GM12878 (cell line): ENCODE results near the gene MT1G. TPM values are rescaled to one million over a fixed set of nuclear protein-coding genes. Genes with fewer than 3 reads are reported as not detected.

Source experiments
- ATAC-seq: fragments of 200-7000 bp; cut with Tn5 transposase; 3 replicates; pipeline ENCODE4 v1.9.1; 2020; ENCODE audit warnings: mild to moderate bottlenecking, moderate library complexity
- BruUV-seq: library from RNA; stranded (reverse); fragments of 400-500 nt; replicated peaks from 2 replicates; lab custom pipeline; 2021; lab: Mats Ljungman, UMichigan
- CTCF ChIA-PET: fragments of 300-600 bp; sonication (Branson Sonifier 250); formaldehyde crosslinking; extraction: SDS; loops from one replicate; lab custom pipeline; 2021; ENCODE audit warnings: inconsistent platforms; lab: Yijun Ruan, JAX
- POLR2A ChIA-PET: fragments of 350-600 bp; formaldehyde crosslinking; extraction: SDS; loops from one replicate; lab custom pipeline; 2021; ENCODE audit warnings: inconsistent platforms; lab: Charles Lee
- RAD21 ChIA-PET: fragments of 300-600 bp; sonication (Branson Sonifier 250); formaldehyde crosslinking; loops from one replicate; lab custom pipeline; 2023; ENCODE audit warnings: antibody characterized with exemption; ENCODE audit not compliant: unreplicated experiment; lab: Charles Lee
- SMC1A ChIA-PET: fragments of 300-600 bp; sonication (Branson Sonifier 250); formaldehyde crosslinking; loops from one replicate; lab custom pipeline; 2023; ENCODE audit not compliant: unreplicated experiment, uncharacterized antibody; lab: Charles Lee
- DNase-seq: peaks from one replicate; pipeline ENCODE4 v3.0.0-alpha.2; 2011; ENCODE audit warnings: low read depth, low spot score
- FAIRE-seq: peaks from 3 replicates; lab custom pipeline; 2011; peaks lifted over from hg19 to GRCh38; lab: Jason Lieb, UNC
- H2AFZ ChIP-seq: 2 replicates; pipeline ENCODE4 v1.6.0; 2011; ENCODE audit warnings: low read depth, low read length, control low read depth; ENCODE audit not compliant: control insufficient read depth
- H3K27ac ChIP-seq: 2 replicates; pipeline ENCODE4 v1.5.1; 2011; ENCODE audit warnings: control low read depth; ENCODE audit not compliant: control insufficient read depth, insufficient read depth
- H3K27me3 ChIP-seq, 2 experiments: replicated peaks in 1 of 2; 2 replicates each; pipeline versions ENCODE4 v1.6.0 to v1.6.1; 2011; ENCODE audit warnings: low read length in 1 of 2; ENCODE audit not compliant: control insufficient read depth in 2 of 2, insufficient read depth in 2 of 2
- H3K36me3 ChIP-seq, 2 experiments: 2 replicates each; pipeline ENCODE4 v1.5.1; 2011; ENCODE audit warnings: low read length in 1 of 2; ENCODE audit not compliant: control insufficient read depth in 2 of 2, insufficient read depth in 2 of 2
- H3K4me1 ChIP-seq: 2 replicates; pipeline ENCODE4 v1.6.1; 2011; ENCODE audit warnings: mild to moderate bottlenecking, low read length, moderate library complexity, mixed read lengths; ENCODE audit not compliant: control insufficient read depth, insufficient read depth
- H3K4me2 ChIP-seq: 2 replicates; pipeline ENCODE4 v1.6.0; 2011; ENCODE audit warnings: control low read depth; ENCODE audit not compliant: control insufficient read depth, insufficient read depth
- H3K4me3 ChIP-seq: fragments of 200-600 bp; sonication (generic); 2 replicates; pipeline ENCODE4 v1.5.1; 2016
- H3K79me2 ChIP-seq: 2 replicates; pipeline ENCODE4 v1.6.0; 2011; ENCODE audit warnings: low read length; ENCODE audit not compliant: control insufficient read depth, insufficient read depth
- H3K9ac ChIP-seq: 2 replicates; pipeline ENCODE4 v1.8.0; 2011; ENCODE audit warnings: low read length, control low read depth, mixed read lengths; ENCODE audit not compliant: control insufficient read depth, insufficient read depth
- H3K9me3 ChIP-seq: replicated peaks from 3 replicates; pipeline ENCODE4 v1.5.1; 2011; ENCODE audit warnings: mild to moderate bottlenecking, low read length; ENCODE audit not compliant: control insufficient read depth, insufficient read depth
- H4K20me1 ChIP-seq: 2 replicates; pipeline ENCODE4 v1.6.0; 2011; ENCODE audit not compliant: control insufficient read depth, insufficient read depth
- CBX5 ChIP-seq: sonication (generic); IDR thresholded peaks from 2 replicates; pipeline ENCODE4 v1.6.1; 2016; ENCODE audit warnings: low read depth, moderate library complexity, mild to moderate bottlenecking, inconsistent platforms
- CEBPB ChIP-seq, 2 experiments: fragments of 150-350 bp in 1 of 2; IDR thresholded peaks; 2 replicates each; pipeline ENCODE4 v1.6.1; 2012 to 2014; ENCODE audit warnings: low read depth in 2 of 2, low read length in 2 of 2, borderline replicate concordance in 1 of 2, inconsistent platforms in 1 of 2
- CTCF ChIP-seq, 3 experiments: IDR thresholded peaks in 2 of 3; conservative IDR thresholded peaks in 1 of 3; 2 replicates each; pipeline ENCODE4 v1.5.1; 2011; ENCODE audit warnings: low read depth in 3 of 3, low read length in 3 of 3, mild to moderate bottlenecking in 3 of 3, control low read depth in 2 of 3, moderate library complexity in 2 of 3, inconsistent platforms in 1 of 3, mixed read lengths in 1 of 3; ENCODE audit not compliant: control insufficient read depth in 2 of 3, insufficient read depth in 1 of 3; ENCODE audit errors: extremely low read depth in 1 of 3
- EED ChIP-seq: sonication (generic); IDR thresholded peaks from 2 replicates; pipeline ENCODE4 v1.6.1; 2016; ENCODE audit warnings: antibody characterized with exemption, low read depth
- ETV6 ChIP-seq, 2 experiments: fragments of 450-650 bp in 1 of 2; IDR thresholded peaks in 1 of 2; conservative IDR thresholded peaks in 1 of 2; 2 replicates each; pipeline ENCODE4 v1.6.1; 2014; ENCODE audit warnings: antibody characterized with exemption in 1 of 2, borderline replicate concordance in 1 of 2, low read depth in 1 of 2, mild to moderate bottlenecking in 1 of 2, moderate library complexity in 1 of 2
- POLR2A ChIP-seq: IDR thresholded peaks from 2 replicates; pipeline ENCODE4 v1.6.1; 2011; ENCODE audit warnings: low read depth, mild to moderate bottlenecking, low read length
- RCOR1 ChIP-seq: conservative IDR thresholded peaks from 2 replicates; pipeline ENCODE4 v1.6.1; 2012; ENCODE audit warnings: low read depth, low read length, improper control_type of control experiment
- TARDBP ChIP-seq: IDR thresholded peaks from 2 replicates; pipeline ENCODE4 v1.6.1; 2016; ENCODE audit warnings: borderline replicate concordance
- WRNIP1 ChIP-seq: IDR thresholded peaks from 2 replicates; pipeline ENCODE4 v1.6.1; 2011; ENCODE audit warnings: low read depth, low read length, improper control_type of control experiment, borderline replicate concordance
- ZBTB4 ChIP-seq: fragments of 450-650 bp; formaldehyde crosslinking; IDR thresholded peaks from 2 replicates; pipeline ENCODE4 v1.4.0; 2022; ENCODE audit warnings: mild to moderate bottlenecking, moderate library complexity
- ZZZ3 ChIP-seq: IDR thresholded peaks from 2 replicates; pipeline ENCODE4 v1.6.1; 2011; ENCODE audit warnings: low read depth; ENCODE audit not compliant: control insufficient read depth, insufficient read length
- WGBS: methylation state at CpG from one replicate; pipeline ENCODE4 v1.1.6; 2016; ENCODE audit warnings: low lambda C conversion rate; ENCODE audit not compliant: insufficient replicate concordance, insufficient coverage; ENCODE audit errors: missing lambda C conversion rate; 5-methylcytosine and 5-hydroxymethylcytosine counted together
- in situ Hi-C: fragments of 300-500 bp; cut with MboI; formaldehyde crosslinking; loops from 9 replicates; pipeline ENCODE4 v1.14.3; 2018; ENCODE audit warnings: mixed read lengths
- intact Hi-C: fragments of 100-400 bp; cut with micrococcal nuclease; formaldehyde crosslinking; loops from one replicate; pipeline ENCODE4 v1.14.2; 2022; ENCODE audit not compliant: unreplicated experiment
- polyA plus RNA-seq, 11 experiments: library from polyadenylated mRNA; depleted of rRNA in 4 of 11; unstranded in 6 of 11; stranded (reverse) in 5 of 11; fragments of >200 nt; fragmentation: Nextera tagmentation in 4 of 11; fragmentation: Illumina TruSeq in 1 of 11; extraction: Ambion mirVana in 4 of 11; extraction: Trizol in 1 of 11; gene quantifications; 1 replicate in 1 of 11; 2 replicates in 10 of 11; pipeline versions ENCODE4 v1.2.1 to v1.2.3, GENCODE V29; 2011 to 2016; ENCODE audit warnings: inconsistent platforms in 2 of 11, missing spikeins in 2 of 11, low read depth in 1 of 11
- total RNA-seq, 4 experiments: library from RNA; depleted of rRNA in 3 of 4; stranded (reverse); fragments of >200 nt in 3 of 4; fragmentation: Illumina TruSeq in 1 of 4; extraction: Trizol in 1 of 4; gene quantifications; 2 replicates each; pipeline versions ENCODE4 v1.2.1 to v1.2.3, GENCODE V29; 2013 to 2021
- TF ChIP-seq, protein P1 (sequence below): fragments of 450-650 bp; IDR thresholded peaks from 2 replicates; pipeline ENCODE4 v1.6.1; 2017; ENCODE audit warnings: mild to moderate bottlenecking, low read depth, inconsistent platforms; ENCODE audit not compliant: poor library complexity, severe bottlenecking
- TF ChIP-seq, protein P2 (sequence below): fragments of 450-650 bp; IDR thresholded peaks from 2 replicates; pipeline ENCODE4 v1.6.1; 2017; ENCODE audit warnings: mild to moderate bottlenecking, moderate library complexity

Gene MT1G
- total and polyA plus RNA-seq, 10 of the 15 experiments (the other 5 are each of a cell fraction or from before 2014, with no cell fraction given): 1.2 to 9.1 (median 4.6) TPM

GRCh38 chr16:56639045-56639444 is 28.8 kb downstream of the MT1G start:
- BruUV-seq: no TSS peak
- H3K27me3 ChIP-seq: peaks cover 12 to 23% of the 10 kb centered on the region in 2 experiments; a peak in 3 of 4 replicates
- no peak for DNase-seq
- H3K4me3 ChIP-seq: no peak overlapping the region
- ChIA-PET SMC1A (no interaction called here), CTCF (no interaction called here), RAD21 (no interaction called here), POLR2A (no interaction called here)
- no peaks in the 10 kb centered on the region for H3K9me3 ChIP-seq
- no peaks in the 10 kb centered on the region for H3K79me2 ChIP-seq
- H3K4me2 ChIP-seq: no peak overlapping the region
- in situ Hi-C loops: no loop called here
- no peak overlapping the region for H3K9ac ChIP-seq
- FAIRE-seq: no peak
- intact Hi-C loops: no loop called here
- H2AFZ ChIP-seq: no peak overlapping the region
- 8% methylated on average over 1 of the region's 1 CpG for WGBS
- no peaks in the 10 kb centered on the region for H3K36me3 ChIP-seq
- ATAC-seq: no peak
- H4K20me1 ChIP-seq: no peaks in the 10 kb centered on the region
- no peaks in the 10 kb centered on the region for H3K4me1 ChIP-seq
- H3K27ac ChIP-seq: no peak overlapping the region
- TF ChIP-seq ETV6 (conservative IDR thresholded peaks at IDR 0.05 in 1 of 2, IDR thresholded peaks at IDR 0.05 in 1 of 2; ENCODE audit: borderline replicate concordance in 1 of 2, low read depth in 1 of 2): no peak
- no peak for TF ChIP-seq POLR2A
- TF ChIP-seq ZBTB4: no peak
- TF ChIP-seq CTCF (IDR thresholded peaks at IDR 0.05 in 2 of 3, conservative IDR thresholded peaks at IDR 0.05 in 1 of 3; ENCODE audit: control insufficient read depth in 2 of 3, extremely low read depth in 1 of 3, insufficient read depth in 1 of 3, low read depth in 3 of 3, low read length in 3 of 3): no peak
- no peak for TF ChIP-seq WRNIP1
- TF ChIP-seq RCOR1: no peak
- TF ChIP-seq, protein P1, sequence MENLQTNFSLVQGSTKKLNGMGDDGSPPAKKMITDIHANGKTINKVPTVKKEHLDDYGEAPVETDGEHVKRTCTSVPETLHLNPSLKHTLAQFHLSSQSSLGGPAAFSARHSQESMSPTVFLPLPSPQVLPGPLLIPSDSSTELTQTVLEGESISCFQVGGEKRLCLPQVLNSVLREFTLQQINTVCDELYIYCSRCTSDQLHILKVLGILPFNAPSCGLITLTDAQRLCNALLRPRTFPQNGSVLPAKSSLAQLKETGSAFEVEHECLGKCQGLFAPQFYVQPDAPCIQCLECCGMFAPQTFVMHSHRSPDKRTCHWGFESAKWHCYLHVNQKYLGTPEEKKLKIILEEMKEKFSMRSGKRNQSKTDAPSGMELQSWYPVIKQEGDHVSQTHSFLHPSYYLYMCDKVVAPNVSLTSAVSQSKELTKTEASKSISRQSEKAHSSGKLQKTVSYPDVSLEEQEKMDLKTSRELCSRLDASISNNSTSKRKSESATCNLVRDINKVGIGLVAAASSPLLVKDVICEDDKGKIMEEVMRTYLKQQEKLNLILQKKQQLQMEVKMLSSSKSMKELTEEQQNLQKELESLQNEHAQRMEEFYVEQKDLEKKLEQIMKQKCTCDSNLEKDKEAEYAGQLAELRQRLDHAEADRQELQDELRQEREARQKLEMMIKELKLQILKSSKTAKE: no peak
- TF ChIP-seq ZZZ3: no peak
- no peak for TF ChIP-seq CBX5
- TF ChIP-seq TARDBP: no peak
- no peak for TF ChIP-seq EED
- TF ChIP-seq, protein P2, sequence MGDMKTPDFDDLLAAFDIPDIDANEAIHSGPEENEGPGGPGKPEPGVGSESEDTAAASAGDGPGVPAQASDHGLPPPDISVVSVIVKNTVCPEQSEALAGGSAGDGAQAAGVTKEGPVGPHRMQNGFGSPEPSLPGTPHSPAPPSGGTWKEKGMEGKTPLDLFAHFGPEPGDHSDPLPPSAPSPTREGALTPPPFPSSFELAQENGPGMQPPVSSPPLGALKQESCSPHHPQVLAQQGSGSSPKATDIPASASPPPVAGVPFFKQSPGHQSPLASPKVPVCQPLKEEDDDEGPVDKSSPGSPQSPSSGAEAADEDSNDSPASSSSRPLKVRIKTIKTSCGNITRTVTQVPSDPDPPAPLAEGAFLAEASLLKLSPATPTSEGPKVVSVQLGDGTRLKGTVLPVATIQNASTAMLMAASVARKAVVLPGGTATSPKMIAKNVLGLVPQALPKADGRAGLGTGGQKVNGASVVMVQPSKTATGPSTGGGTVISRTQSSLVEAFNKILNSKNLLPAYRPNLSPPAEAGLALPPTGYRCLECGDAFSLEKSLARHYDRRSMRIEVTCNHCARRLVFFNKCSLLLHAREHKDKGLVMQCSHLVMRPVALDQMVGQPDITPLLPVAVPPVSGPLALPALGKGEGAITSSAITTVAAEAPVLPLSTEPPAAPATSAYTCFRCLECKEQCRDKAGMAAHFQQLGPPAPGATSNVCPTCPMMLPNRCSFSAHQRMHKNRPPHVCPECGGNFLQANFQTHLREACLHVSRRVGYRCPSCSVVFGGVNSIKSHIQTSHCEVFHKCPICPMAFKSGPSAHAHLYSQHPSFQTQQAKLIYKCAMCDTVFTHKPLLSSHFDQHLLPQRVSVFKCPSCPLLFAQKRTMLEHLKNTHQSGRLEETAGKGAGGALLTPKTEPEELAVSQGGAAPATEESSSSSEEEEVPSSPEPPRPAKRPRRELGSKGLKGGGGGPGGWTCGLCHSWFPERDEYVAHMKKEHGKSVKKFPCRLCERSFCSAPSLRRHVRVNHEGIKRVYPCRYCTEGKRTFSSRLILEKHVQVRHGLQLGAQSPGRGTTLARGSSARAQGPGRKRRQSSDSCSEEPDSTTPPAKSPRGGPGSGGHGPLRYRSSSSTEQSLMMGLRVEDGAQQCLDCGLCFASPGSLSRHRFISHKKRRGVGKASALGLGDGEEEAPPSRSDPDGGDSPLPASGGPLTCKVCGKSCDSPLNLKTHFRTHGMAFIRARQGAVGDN: no peak
- no peak for TF ChIP-seq CEBPB (IDR thresholded peaks at IDR 0.05; ENCODE audit: borderline replicate concordance in 1 of 2, low read depth in 2 of 2, low read length in 2 of 2)
